H9 (cell line): ENCODE data around the gene ZFPM1. TPM values are rescaled to one million over a fixed set of nuclear protein-coding genes. Genes with fewer than 3 reads are reported as not detected.

ENCODE experiments used
- DNase-seq: peaks from one replicate; pipeline ENCODE4 v3.0.0-alpha.2; 2017
- H2AFZ ChIP-seq: one replicate; pipeline ENCODE4 v1.6.1; 2013; ENCODE audit warnings: mild to moderate bottlenecking, low read length, control low read depth, moderate library complexity
- H2AK5ac ChIP-seq: 2 replicates; pipeline ENCODE4 v1.6.1; 2013; ENCODE audit warnings: low read length, control low read depth, mixed read lengths; ENCODE audit not compliant: insufficient read length
- H2BK120ac ChIP-seq: one replicate; pipeline ENCODE4 v1.6.1; 2013; ENCODE audit warnings: low read depth, mild to moderate bottlenecking, low read length, control low read depth, inconsistent platforms; ENCODE audit not compliant: poor library complexity, severe bottlenecking
- H2BK12ac ChIP-seq: 2 replicates; pipeline ENCODE4 v1.6.1; 2013; ENCODE audit warnings: low read length, control low read depth, mixed read lengths, low read depth; ENCODE audit not compliant: insufficient read length
- H2BK15ac ChIP-seq: 2 replicates; pipeline ENCODE4 v1.6.1; 2013; ENCODE audit warnings: low read depth, low read length, control low read depth
- H2BK20ac ChIP-seq: one replicate; pipeline ENCODE4 v1.6.1; 2013; ENCODE audit warnings: low read depth, mild to moderate bottlenecking, low read length, control low read depth, inconsistent platforms; ENCODE audit not compliant: poor library complexity, severe bottlenecking
- H2BK5ac ChIP-seq: 2 replicates; pipeline ENCODE4 v1.6.1; 2013; ENCODE audit warnings: low read length, control low read depth, mixed read lengths; ENCODE audit not compliant: insufficient read length
- H3K14ac ChIP-seq: 2 replicates; pipeline ENCODE4 v1.6.1; 2013; ENCODE audit warnings: low read length, control low read depth; ENCODE audit not compliant: insufficient read depth
- H3K18ac ChIP-seq: 2 replicates; pipeline ENCODE4 v1.6.1; 2013; ENCODE audit warnings: low read depth, mild to moderate bottlenecking, mixed read lengths, low read length, control low read depth; ENCODE audit not compliant: insufficient read length
- H3K23ac ChIP-seq: 2 replicates; pipeline ENCODE4 v1.6.1; 2013; ENCODE audit warnings: low read length, control low read depth, mixed read lengths, low read depth; ENCODE audit not compliant: insufficient read length
- H3K23me2 ChIP-seq: 2 replicates; pipeline ENCODE4 v1.6.1; 2013; ENCODE audit warnings: low read depth, mild to moderate bottlenecking, mixed read lengths, low read length, control low read depth; ENCODE audit not compliant: insufficient read length, poor library complexity, severe bottlenecking
- H3K27ac ChIP-seq: 2 replicates; pipeline ENCODE4 v1.5.1; 2013; ENCODE audit warnings: low read length, control low read depth, mixed read lengths, low read depth; ENCODE audit not compliant: insufficient read length
- H3K27me3 ChIP-seq: 2 replicates; pipeline ENCODE4 v1.6.1; 2013; ENCODE audit warnings: low read length, control low read depth, inconsistent platforms; ENCODE audit not compliant: insufficient read depth
- H3K4ac ChIP-seq: 2 replicates; pipeline ENCODE4 v1.6.1; 2013; ENCODE audit warnings: low read depth, mild to moderate bottlenecking, control low read depth, inconsistent platforms, low read length, moderate library complexity
- H3K4me1 ChIP-seq: 2 replicates; pipeline ENCODE4 v1.6.1; 2013; ENCODE audit warnings: low read length, control low read depth, inconsistent platforms; ENCODE audit not compliant: insufficient read depth
- H3K4me2 ChIP-seq: 2 replicates; pipeline ENCODE4 v1.6.1; 2013; ENCODE audit warnings: low read length, control low read depth, mixed read lengths; ENCODE audit not compliant: insufficient read length, insufficient read depth
- H3K56ac ChIP-seq: 2 replicates; pipeline ENCODE4 v1.6.1; 2013; ENCODE audit warnings: low read depth, mild to moderate bottlenecking, mixed read lengths, low read length, control low read depth; ENCODE audit not compliant: insufficient read length
- H3K79me1 ChIP-seq: 2 replicates; pipeline ENCODE4 v1.6.1; 2013; ENCODE audit warnings: low read depth, mild to moderate bottlenecking, moderate library complexity, low read length, control low read depth, inconsistent platforms; ENCODE audit not compliant: insufficient read depth, poor library complexity, severe bottlenecking
- H3K79me2 ChIP-seq: 2 replicates; pipeline ENCODE4 v1.6.1; 2013; ENCODE audit warnings: low read length, control low read depth, inconsistent platforms; ENCODE audit not compliant: insufficient read depth
- H3K9ac ChIP-seq: 2 replicates; pipeline ENCODE4 v1.6.1; 2013; ENCODE audit warnings: low read length, control low read depth, mixed read lengths; ENCODE audit not compliant: insufficient read length; ENCODE audit errors: extremely low read depth
- H3K9me3 ChIP-seq: one replicate; pipeline ENCODE4 v1.6.1; 2013; ENCODE audit warnings: low read depth, low read length, inconsistent platforms; ENCODE audit not compliant: control insufficient read depth
- H3T11ph ChIP-seq: one replicate; pipeline ENCODE4 v1.6.1; 2013; ENCODE audit warnings: mild to moderate bottlenecking, low read length, control low read depth, inconsistent platforms
- H4K20me1 ChIP-seq: one replicate; pipeline ENCODE4 v1.6.1; 2013; ENCODE audit not compliant: control insufficient read depth, insufficient read length, insufficient read depth
- H4K5ac ChIP-seq: 2 replicates; pipeline ENCODE4 v1.6.1; 2013; ENCODE audit warnings: low read depth, mild to moderate bottlenecking, mixed read lengths, low read length, control low read depth; ENCODE audit not compliant: insufficient read length
- H4K8ac ChIP-seq: replicated peaks from 2 replicates; pipeline ENCODE4 v1.6.1; 2013; ENCODE audit warnings: low read length, control low read depth, mixed read lengths, low read depth; ENCODE audit not compliant: insufficient read length
- H4K91ac ChIP-seq: 2 replicates; pipeline ENCODE4 v1.6.1; 2013; ENCODE audit warnings: low read depth, mild to moderate bottlenecking, moderate library complexity, mixed read lengths, low read length, control low read depth; ENCODE audit not compliant: insufficient read length
- H3K27ac Mint-ChIP-seq, 3 experiments: 2 replicates in 2 of 3; 3 replicates in 1 of 3; pipeline ENCODE4 v1.8.0; 2020 to 2021; ENCODE audit warnings: mixed read lengths in 3 of 3, mild to moderate bottlenecking in 1 of 3, moderate library complexity in 1 of 3
- H3K27me3 Mint-ChIP-seq: 2 replicates; pipeline ENCODE4 v1.8.0; 2021; ENCODE audit warnings: low read depth, mild to moderate bottlenecking, moderate library complexity, mixed read lengths
- H3K36me3 Mint-ChIP-seq, 3 experiments: 2 replicates in 2 of 3; 3 replicates in 1 of 3; pipeline ENCODE4 v1.8.0; 2020 to 2021; ENCODE audit warnings: low read depth in 3 of 3, mixed read lengths in 3 of 3; ENCODE audit not compliant: insufficient read depth in 1 of 3
- H3K4me1 Mint-ChIP-seq, 2 experiments: 2 replicates each; pipeline ENCODE4 v1.8.0; 2020; ENCODE audit warnings: mixed read lengths in 2 of 2
- H3K4me3 Mint-ChIP-seq, 2 experiments: 2 replicates in 1 of 2; 3 replicates in 1 of 2; pipeline ENCODE4 v1.8.0; 2020 to 2021; ENCODE audit warnings: mild to moderate bottlenecking in 2 of 2, mixed read lengths in 2 of 2, moderate library complexity in 1 of 2
- H3K9me3 Mint-ChIP-seq, 2 experiments: 2 replicates in 1 of 2; 3 replicates in 1 of 2; pipeline ENCODE4 v1.8.0; 2020; ENCODE audit warnings: mild to moderate bottlenecking in 2 of 2, mixed read lengths in 2 of 2, moderate library complexity in 1 of 2
- CTCF ChIP-seq: fragments of 200-600 bp; sonication (generic); conservative IDR thresholded peaks from 3 replicates; pipeline ENCODE4 v1.8.0; 2021; ENCODE audit warnings: antibody characterized with exemption, mild to moderate bottlenecking
- WGBS: extraction: QIAGEN DNeasy Blood & Tissue Kit; methylation state at CpG from one replicate; pipeline ENCODE4 v1.1.7; 2013; ENCODE audit warnings: missing lambda C conversion rate, low lambda C conversion rate, mixed read lengths; ENCODE audit not compliant: insufficient read length; ENCODE audit errors: extremely low coverage; 5-methylcytosine and 5-hydroxymethylcytosine counted together
- total RNA-seq: library from RNA; stranded (reverse); gene quantifications from 2 replicates; pipeline ENCODE4 v1.2.1, GENCODE V29; 2021

ZFPM1 gene
- total RNA-seq, 1 experiment from 2014 or later = 3.6 TPM

- H3K9ac ChIP-seq = no peak overlapping the region
- no peak overlapping the region for H2BK120ac ChIP-seq
- Mint-ChIP-seq H3K27ac (no peak overlapping the region), H3K4me1 (peaks cover 4 to 20% of the 10 kb centered on the region in 2 experiments), H3K9me3 (no peaks in the 10 kb centered on the region), H3K27me3 (peaks cover 4% of the 10 kb centered on the region), H3K36me3 (no peaks in the 10 kb centered on the region), H3K4me3 (no peak overlapping the region)
- H2BK20ac ChIP-seq = no peak overlapping the region
- no peaks in the 10 kb centered on the region for H3K27me3 ChIP-seq
- H3K79me1 ChIP-seq = no peaks in the 10 kb centered on the region
- no peak overlapping the region for H4K91ac ChIP-seq
- H4K8ac ChIP-seq = no peak overlapping the region
- H3K9me3 ChIP-seq = no peaks in the 10 kb centered on the region
- H2AK5ac ChIP-seq = no peak overlapping the region
- H3K18ac ChIP-seq = no peak overlapping the region
- no peak overlapping the region for H3T11ph ChIP-seq
- H2BK12ac ChIP-seq = no peak overlapping the region
- H4K5ac ChIP-seq = no peak overlapping the region
- no peak for TF ChIP-seq CTCF
- no peak overlapping the region for H2BK5ac ChIP-seq
- no peak overlapping the region for H2AFZ ChIP-seq
- no peak overlapping the region for H3K23ac ChIP-seq
- H3K56ac ChIP-seq = no peak overlapping the region
- no peak overlapping the region for H3K14ac ChIP-seq
- WGBS = no CpG with 5 or more reads among the region's 17 CpGs
- no peaks in the 10 kb centered on the region for H3K23me2 ChIP-seq
- H3K27ac ChIP-seq = no peak overlapping the region
- no peaks in the 10 kb centered on the region for H3K4me1 ChIP-seq
- no peak overlapping the region for H3K4ac ChIP-seq
- H3K4me2 ChIP-seq = no peak overlapping the region
- DNase-seq = no peak
- H4K20me1 ChIP-seq = no peaks in the 10 kb centered on the region
- no peaks in the 10 kb centered on the region for H3K79me2 ChIP-seq
- no peak overlapping the region for H2BK15ac ChIP-seq
These were observed 18.0 kb downstream of the ZFPM1 start for GRCh38 chr16:88471115-88471514.
